ENCODE measurements around the gene CDH24.

- TF ChIP-seq ELF4 (CRISPR knock-in tag; IDR thresholded peaks at IDR 0.05; ENCODE audit: low read depth) (no peak), FOXK1 (CRISPR knock-in tag; IDR thresholded peaks at IDR 0.05) (no peak), KAT7 (CRISPR knock-in tag; IDR thresholded peaks at IDR 0.05; ENCODE audit: borderline replicate concordance) (no peak), NFE2L1 (CRISPR knock-in tag; IDR thresholded peaks at IDR 0.05) (no peak), CTCF (IDR thresholded peaks at IDR 0.05) (no peak), NR3C1 (CRISPR knock-in tag; conservative IDR thresholded peaks at IDR 0.05; ENCODE audit: low read depth) (no peak), ATF2 (CRISPR knock-in tag; IDR thresholded peaks at IDR 0.05; ENCODE audit: borderline replicate concordance, low read depth) (no peak), SP1 (CRISPR knock-in tag; conservative IDR thresholded peaks at IDR 0.05) (no peak)
These were observed 41.7 kb downstream of the CDH24 start for GRCh38 chr14:23015618-23016017.

All from WTC11 (cell line).